G401.6 (cell line): ENCODE results near the gene SKI.
"Not testable (repeated sequence)": the region's sequence is repeated elsewhere in the genome, so short reads cannot be mapped to it uniquely, and the experiment has no call there.

Source experiments
- FAIRE-seq: peaks from 2 replicates; lab custom pipeline; 2012; peaks lifted over from hg19 to GRCh38; lab: Jason Lieb, UNC

Gene SKI

GRCh38 chr1:2323451-2323974 is 95.4 kb downstream of the SKI start:
- no peak for FAIRE-seq

DNA sequence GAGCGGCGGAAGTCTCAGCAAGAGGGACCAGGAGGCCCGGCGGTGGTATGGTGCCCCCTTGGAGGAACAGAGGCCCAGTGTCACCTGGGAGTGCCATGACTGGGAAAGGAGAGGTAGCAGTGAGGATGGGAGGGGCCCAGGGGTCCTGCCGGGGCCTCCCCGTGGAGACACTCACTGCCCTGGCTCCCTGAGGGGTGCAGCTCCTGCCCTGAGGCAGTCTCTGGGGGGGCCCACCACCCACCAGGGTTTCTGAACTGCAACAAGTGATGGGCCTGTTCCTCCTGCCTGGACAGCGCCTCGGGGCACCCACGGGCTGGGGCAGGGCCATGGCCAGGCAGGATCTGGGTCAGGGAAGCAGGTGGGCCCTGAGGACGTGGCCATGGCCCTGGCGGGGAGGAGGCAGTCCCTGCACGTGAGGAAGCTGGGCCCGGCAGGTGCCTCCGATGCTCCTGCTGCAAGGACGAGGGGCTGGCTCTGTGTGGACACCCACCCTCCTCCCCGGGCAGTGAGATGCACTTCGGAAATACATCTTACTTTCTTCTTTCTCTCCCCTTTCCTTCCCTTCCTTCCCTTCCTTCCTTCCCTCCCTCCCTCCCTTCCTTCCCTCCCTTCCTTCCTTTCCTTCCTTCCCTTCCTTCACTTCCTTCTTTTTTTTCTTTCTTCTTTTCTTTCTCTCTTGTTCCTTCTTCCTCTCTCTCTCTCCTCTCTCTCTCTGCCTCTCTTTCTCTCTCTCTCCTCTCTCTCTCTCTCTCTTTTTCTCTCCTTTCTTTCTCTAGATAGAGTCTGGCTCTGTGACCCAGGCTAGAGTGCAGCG is 96.6 kb downstream of the SKI start:
- FAIRE-seq = no peak

GRCh38 chr1:2326524-2326923 is 98.4 kb downstream of the SKI start:
- no peak for FAIRE-seq

DNA sequence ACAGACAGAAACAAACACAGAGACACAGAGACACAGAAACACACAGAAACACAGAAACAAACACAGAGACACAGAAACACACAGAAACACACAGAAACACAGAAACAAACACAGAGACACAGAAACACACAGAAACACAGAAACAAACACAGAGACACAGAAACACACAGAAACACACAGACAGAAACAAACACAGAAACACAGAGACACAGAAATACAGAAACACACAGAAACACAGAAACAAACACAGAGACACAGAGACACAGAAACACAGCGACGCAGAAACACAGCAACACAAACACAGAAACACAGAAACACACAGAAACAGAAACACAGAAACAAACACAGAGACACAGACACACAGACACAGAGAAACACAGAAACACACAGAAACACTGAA is 99.0 kb downstream of the SKI start:
- not testable (repeated sequence) for FAIRE-seq

GRCh38 chr1:2327841-2328240 is 99.7 kb downstream of the SKI start:
- no peak for FAIRE-seq

DNA sequence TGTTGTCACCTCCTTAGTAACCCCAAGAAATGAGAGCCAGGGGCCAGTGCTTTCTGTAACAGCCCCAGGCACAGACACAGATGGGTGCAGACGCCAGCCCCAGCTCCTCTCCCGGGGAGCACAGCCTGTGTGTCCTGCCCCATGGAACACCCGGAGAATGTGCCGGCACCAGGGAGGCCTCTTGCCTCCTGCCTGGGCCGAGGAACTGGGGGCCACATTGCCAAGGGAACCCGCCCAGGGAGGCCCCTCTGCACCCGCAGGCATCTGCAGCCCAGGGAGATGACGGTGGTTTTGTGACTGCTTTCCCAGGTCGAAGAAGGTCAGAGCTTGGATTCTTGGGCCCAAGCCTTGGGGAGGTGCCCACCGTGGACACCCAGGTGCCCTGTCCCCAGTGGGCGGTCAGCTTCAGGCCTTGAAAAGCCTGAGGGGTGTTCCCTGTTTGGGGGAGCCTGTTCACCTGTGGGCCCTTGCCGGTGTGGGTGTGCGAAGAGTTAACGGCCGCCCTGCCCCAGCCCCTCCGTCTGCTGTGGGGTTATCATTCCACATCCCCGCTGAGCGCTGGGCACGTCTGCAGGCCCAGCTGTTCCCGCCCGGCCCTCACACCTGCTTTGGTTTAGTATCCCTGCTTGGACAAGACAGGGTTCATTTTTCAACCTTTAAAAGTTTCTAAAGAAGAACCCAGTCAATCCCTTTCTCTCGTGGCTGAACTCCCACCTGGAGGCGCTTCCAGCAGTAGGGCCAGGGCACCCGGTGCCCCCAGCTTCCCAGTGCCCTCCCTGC is 100.7 kb downstream of the SKI start:
- no peak for FAIRE-seq

GRCh38 chr1:2330035-2330434 is 101.9 kb downstream of the SKI start:
- FAIRE-seq = no peak

GRCh38 chr1:2330519-2331199 is 102.5 kb downstream of the SKI start:
- no peak for FAIRE-seq

DNA sequence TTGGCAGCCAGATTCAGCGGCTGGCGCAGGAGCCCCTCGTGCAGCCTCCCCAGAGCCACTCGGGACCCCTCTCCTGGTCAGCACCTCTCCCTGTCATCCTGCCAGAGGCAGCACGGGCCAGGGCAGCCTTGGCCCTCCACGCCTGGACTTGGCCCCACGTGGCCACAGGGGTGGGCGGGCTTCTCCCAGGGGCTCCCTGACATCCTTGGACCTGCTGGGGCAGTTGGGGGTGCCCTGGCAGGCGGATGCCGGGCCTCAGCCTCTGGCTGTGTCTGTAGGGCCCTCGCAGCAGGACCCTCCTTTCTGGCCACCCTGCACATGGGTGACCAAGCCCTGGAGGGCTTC is 103.1 kb downstream of the SKI start:
- no peak for FAIRE-seq

DNA sequence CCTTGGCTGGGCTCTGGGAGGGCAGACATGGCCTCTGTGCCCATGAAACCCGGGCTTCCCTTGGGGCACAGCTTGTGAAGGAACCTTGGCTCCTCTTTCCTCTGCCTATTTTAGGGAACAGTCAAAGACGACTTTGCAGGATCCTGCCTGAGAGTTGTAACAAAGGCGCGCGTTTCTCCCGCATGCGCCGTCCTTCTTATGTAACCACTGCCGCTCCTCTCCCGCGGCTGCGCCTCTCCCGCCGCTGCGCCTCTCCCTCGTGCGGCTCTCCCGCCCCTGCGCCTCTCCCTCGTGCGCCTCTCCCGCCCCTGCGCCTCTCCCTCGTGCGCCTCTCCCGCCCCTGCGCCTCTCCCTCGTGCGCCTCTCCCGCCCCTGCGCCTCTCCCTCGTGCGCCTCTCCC is 103.5 kb downstream of the SKI start:
- not testable (repeated sequence) for FAIRE-seq

DNA sequence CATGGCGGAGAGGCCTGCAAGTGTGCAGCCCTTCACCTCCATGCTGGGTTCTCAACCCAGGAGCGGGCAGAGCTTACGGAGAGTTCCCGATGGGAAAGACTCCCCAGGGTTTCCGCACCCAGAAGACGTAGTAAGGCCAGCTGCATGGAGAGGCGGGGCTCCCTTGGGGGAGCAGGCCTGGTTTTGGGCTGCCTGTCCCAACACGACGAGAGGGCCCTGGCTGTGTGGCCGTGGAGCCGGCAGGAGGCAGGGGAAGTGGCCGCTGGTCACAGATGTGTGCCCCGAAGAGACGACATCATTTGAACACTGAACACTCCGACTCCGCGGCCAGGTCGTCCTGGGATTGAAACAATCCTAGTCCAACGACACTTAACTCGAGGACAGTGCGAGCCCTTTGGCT is 106.2 kb downstream of the SKI start:
- no peak for FAIRE-seq

DNA sequence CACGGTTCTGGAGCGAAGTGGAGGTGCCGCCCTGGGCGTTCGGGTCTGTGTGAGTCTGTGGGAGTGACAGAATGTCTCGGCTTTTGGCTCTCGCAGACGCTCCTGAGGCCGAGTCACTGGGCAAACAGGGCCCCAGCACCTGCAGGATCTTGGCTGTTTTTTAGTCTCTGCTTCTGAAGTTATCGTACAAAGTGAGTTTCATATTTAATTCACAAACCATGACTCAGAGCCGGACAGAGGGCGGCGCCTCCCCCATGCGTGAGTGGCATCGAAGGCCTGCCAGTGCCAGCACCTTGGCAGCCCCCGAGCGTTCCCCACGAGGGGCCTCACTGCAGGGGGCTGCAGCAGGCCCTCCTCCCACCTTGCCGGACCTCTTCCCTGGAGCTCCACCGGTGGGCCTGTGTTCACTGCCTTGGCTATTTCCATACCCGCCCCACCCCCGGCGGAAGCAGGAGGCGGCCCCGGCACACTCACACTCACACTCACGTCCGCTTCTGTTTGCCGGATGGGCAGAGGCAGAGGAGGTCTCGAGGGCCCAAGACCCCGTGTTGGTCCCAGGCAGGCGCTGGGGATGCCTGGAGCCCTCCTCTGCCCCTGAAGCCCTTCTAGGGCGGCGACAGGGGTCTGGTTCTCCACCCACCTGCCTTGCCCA is 106.9 kb downstream of the SKI start:
- no peak for FAIRE-seq

DNA sequence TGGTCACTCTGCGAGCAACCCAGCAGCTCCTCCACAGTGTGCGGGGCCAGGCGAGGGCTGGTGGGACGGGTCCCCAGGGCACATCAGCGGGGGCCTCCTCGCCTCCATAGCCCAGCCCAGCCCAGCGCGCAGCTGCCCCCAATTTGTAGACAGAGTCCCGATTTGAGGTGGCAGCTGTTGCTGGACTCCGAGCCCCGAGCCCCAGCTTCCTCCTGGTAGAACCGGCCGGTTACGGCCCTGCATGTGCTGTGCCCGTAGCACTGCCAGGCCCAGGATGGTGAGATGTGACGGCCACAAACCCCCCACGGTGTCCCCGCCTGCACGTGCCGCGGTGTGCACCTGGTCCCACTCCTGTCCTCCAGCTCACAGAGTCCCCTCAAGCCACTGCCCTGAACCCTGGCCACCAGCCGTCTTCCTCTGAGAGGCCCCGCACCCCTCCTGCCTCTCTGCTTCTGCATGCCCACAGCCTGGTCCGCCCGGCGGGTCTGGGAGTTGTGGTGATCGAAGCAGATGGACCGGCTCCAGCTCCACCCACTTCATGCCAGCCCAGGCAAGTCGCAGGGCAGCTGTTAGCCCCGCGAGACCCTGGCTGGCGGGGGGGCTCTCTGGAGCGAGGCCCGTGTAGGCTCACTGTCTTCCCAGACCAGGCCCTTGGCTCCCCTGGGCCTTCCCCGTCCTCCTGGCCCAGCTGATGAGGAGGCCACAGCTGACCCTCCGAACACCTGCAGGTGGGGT is 107.8 kb downstream of the SKI start:
- FAIRE-seq = no peak

- no peak for FAIRE-seq
Observed at GRCh38 chr1:2336499-2336898, 108.4 kb downstream of the SKI start.

- no peak for FAIRE-seq
Observed at GRCh38 chr1:2337081-2337480, 109.0 kb downstream of the SKI start.

DNA sequence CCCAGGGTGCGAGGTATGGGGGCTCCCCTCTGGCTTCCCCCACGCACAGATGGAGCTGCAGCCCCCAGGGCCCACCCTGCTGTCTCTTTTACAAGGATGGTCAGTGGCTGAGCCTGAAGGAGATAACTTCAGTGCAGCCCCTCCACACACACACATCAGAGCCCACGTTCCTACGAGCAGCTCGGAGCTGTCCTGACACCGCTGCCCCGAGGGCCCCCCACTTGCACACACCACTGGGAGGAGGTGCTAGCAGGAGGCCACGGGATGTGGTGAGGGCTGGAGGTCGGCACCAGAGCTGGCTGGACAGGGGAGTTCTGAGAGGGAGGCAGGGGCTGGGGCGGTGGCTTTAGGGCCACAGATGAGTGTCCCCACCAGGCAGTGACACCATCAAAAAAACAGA is 109.4 kb downstream of the SKI start:
- no peak for FAIRE-seq

DNA sequence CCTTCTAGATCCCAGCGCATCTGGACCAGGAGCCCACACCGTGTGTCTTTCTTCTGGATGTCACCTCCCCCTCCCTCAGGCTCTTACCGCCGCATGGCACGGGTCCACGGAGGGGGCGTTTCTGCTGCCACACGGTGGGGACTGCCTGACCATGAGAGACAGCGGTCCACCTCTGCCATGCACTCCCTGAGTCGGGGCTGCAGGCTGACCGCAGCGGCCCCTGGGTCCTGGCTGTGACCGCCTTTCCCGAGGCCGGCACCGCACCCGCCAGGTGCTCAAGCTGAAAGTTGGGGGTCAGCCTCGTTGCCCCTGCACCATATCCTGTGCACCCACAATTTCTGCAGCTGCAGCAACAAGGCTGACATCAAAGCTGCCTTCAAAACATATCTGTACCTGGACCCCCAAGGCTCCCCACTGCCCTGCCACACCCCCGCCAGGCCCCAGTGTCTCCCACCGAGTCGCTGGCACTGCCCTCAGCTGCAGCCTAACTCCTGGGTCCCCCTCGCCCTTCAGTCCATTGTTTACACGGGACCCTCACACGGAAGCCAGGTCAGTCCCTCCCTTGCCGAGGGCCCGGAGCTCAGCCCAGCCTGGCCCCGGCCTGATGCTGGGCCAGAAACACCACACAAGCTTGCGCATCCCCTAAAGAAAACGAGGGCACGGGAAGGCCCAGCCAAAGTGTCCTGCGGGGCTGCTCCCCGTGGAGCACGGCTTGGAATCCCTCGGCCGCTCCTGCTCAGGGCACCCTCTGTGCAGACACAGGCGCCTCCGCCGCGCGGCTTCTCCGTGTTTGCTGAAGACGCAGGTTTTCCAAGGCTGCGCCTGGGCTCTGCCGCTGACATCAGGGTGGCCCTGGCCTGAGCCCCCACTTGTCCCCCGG is 111.3 kb downstream of the SKI start:
- no peak for FAIRE-seq

DNA sequence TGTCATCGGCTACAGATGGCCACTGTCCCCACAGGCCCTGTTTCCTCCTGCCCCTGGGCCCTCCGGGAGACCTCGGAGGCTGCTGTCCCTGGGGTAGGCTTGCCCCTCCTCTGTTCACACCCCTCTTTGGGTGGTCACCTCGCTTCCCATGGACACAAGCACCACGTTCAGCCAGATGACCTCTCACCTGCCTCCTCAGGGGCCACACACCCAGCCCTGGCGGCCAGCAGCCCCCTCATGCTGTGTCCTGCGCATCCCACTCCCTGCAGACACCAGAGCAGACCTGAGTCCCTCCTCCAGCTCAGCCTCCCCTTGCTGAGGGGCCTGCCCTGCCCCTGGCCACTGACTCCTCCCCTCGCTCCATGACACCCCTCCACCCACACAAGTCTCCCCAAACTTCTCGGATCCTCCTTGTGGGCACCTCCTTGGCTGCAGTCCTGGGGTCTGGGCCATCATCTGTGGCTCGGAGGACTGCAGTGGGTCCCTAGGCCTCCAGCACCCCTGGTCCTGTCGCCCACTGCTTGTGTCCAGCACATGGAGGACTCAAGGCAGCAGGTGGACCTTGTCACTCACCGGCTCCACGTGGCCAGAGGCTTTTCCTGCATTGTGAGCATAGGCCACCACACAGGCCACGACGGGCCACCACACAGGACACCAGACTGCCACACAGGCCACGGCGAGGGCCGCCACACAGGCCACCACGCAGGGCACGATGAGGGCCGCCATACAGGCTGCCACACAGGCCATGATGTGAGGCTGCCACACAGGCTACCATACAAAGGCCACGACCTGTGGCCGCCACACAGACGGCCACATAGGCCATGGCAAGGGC is 112.2 kb downstream of the SKI start:
- FAIRE-seq = no peak

- no peak for FAIRE-seq
Observed at GRCh38 chr1:2340918-2341254, 112.8 kb downstream of the SKI start.
